GM19455 (cell line): Measurements from ENCODE around the gene LYPD6B.
A peak's percentile ranks its signal among the peaks of the same experiment; 100 is the strongest.

ENCODE experiments used
- ATAC-seq: cut with Tn5 transposase; IDR thresholded peaks from one replicate; pipeline ENCODE4 v1.9.1; 2021; ENCODE audit not compliant: unreplicated experiment

The LYPD6B gene

GRCh38 chr2:149155988-149156387 is 117.5 kb downstream of the LYPD6B start:
- ATAC-seq = no peak

GRCh38 chr2:149156971-149157740 is 118.7 kb downstream of the LYPD6B start:
- no peak for ATAC-seq

GRCh38 chr2:149158957-149159356 is 120.5 kb downstream of the LYPD6B start:
- no peak for ATAC-seq

- no peak for ATAC-seq
Observed at GRCh38 chr2:149160195-149160594, 121.7 kb downstream of the LYPD6B start.

GRCh38 chr2:149160701-149161217 is 122.3 kb downstream of the LYPD6B start:
- ATAC-seq = peak; percentile 95

DNA sequence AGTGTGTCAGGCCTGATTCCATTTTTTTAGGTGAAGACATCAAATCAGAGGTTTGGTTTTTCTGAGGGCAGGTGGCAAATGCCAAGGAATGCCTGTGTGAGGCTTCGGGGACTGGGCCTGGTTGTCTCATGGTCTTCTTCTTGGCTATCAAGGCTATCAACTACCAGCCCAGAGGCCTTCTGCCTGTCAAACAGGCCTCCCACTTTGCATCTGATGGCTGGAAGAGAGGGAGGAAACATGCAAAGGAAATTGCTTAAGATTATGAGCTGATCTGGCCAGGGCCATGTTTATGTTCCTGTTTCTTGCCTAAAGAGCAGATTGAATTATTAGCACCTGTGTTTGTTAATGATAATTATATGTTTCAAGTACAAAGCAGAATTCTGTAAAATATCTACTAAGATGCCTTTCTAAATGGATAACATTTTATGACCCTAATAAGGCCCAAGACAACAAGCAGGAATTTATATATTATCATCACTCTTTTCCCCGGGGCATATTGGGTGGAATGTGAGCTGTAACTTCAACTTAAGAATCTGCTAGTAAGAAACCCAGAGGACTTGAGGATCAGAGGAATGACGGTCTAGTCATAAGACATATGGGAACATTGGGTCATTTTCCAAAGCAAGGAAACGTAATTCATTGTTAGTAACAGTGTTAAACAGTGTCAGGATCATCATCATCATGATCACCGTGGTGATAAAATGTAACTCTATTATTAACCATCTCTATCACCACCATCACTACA is 123.2 kb downstream of the LYPD6B start:
- ATAC-seq = no peak

- no peak for ATAC-seq
Observed at GRCh38 chr2:149164296-149164695, 125.8 kb downstream of the LYPD6B start.

DNA sequence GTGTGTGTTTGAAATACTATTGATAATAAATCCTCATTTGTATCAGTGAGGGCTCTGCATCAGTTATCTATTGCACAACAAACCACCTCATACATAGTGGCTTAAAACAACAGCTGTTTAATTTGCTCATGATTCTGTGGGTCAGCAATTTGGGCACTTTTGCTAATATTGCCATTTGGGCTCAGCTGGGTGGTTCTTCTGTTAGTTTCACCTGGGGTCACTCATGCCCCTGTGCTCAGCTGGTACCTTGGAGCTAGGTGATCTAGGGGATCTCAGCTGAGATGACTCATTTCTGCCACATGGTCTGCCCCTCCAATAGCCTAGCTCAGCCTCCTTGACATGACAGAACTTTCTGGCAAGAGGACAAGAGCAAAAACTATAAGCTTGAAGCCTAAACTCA is 126.3 kb downstream of the LYPD6B start:
- no peak for ATAC-seq

DNA sequence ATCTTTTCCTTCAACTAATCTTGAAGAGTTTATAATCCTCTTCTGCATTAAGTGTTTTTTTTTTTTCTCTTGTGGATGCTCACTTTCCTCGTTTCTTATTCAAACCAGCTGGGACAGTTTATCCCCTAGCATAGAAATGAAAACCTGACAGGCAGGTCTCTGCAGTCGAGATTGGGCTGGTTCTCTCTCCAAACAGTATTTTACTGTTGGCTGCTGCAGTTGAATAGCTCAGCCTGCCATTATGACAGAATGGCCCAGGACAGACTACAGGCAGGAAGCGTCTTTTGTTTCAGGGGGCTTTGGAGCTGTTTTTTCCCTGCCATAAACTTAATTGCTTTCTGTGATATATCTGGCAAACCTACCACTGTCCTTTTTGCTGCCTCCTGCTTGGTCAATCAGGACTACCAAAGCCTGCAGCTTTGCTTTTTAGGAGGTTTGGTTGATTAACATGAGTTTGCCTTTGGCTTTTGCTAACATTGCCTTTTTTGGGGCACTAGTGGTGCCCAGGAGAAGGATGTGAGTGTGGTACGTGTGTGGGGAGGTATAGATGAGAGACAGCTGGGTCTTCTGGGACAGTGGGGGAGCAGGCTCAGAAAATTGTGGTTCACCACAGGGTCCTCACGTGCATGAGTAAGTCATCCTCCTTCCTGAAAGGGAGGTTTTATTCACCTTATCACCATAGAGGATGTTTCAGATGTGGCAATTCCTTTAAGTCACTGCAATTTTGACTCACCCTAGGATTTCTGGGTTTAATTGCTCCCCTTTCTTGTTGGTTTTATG is 128.7 kb downstream of the LYPD6B start:
- ATAC-seq = peak; percentile 74

GRCh38 chr2:149167941-149168340 is 129.4 kb downstream of the LYPD6B start:
- no peak for ATAC-seq

DNA sequence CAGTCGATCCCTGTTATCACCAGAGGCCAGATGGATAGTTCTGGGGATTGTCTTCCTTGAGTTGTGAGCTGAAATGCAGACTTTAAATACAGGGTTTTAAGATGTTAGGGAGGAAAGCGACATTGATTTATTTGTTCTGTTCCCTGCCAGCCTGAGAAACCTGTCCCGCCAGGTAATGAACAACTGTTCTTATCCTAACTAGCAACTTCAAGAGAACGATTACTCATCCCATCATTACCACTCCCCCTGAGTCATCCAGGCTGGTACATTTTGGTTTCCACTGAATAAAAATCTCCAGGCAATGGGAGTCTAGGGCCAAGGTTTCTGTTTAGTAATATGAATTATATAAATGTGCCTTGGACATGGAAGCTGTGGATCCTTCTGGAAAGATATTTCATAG is 131.2 kb downstream of the LYPD6B start:
- no peak for ATAC-seq

DNA sequence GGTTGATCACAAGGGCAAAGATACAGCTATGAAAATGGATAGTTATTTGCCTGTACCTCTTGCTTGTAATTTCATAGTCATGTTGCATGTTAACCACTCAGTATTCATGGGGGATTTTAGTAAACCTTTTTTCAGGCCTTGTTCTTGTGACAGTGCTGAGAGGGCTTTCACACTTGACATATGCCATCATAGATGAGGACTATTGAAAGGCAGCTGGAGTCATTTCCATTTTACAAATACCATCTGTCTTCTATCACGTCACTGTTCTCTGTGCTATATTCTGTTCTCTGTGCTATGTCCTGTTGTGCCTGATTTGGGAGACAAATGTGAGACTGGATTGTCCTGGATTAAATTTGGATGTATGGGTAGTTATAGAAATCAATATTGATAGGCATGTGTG is 131.7 kb downstream of the LYPD6B start:
- ATAC-seq = no peak

DNA sequence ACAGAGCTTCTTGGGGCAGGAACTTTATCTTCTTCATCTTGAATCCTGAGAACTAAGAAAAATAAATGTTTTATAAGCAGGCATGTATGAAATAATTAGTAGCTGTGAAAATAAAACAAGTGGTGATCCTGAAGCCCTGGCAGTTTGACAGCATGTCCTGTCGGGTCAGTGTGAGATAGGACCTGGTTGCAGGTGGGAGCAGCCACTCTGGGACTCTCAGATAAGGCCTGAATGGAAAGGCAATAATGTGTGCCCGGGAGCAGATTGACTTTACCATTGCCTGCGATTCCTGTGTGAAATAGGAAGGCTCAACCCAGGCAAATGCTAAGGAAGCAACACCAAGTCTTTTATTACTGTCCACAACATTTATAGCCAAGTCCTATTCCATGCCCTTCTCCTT is 132.4 kb downstream of the LYPD6B start:
- ATAC-seq = no peak

DNA sequence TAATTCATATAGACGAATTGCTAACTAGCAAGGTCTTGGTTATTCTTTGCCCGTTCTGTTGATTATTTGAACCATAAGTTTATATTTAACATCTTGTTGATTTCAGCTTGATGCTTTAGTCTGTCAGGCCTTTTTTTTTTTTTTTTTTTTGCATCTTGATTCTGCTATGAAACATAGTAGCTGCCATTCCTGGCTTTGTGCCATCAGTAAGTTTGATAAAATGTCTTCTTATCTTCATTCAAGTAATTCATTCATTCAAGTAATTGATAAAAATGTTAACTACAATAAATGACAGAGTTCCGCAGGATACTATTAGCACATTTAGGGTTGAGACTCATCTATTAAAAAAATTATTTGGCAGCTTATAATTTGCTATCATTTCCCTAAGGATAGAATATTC is 134.7 kb downstream of the LYPD6B start:
- ATAC-seq = no peak

- ATAC-seq = no peak
Observed at GRCh38 chr2:149175956-149176355, 137.5 kb downstream of the LYPD6B start.

- ATAC-seq = no peak
Observed at GRCh38 chr2:149178612-149179011, 140.1 kb downstream of the LYPD6B start.

- no peak for ATAC-seq
Observed at GRCh38 chr2:149180226-149180875, 141.9 kb downstream of the LYPD6B start.

- no peak for ATAC-seq
Observed at GRCh38 chr2:149183187-149183586, 144.7 kb downstream of the LYPD6B start.

DNA sequence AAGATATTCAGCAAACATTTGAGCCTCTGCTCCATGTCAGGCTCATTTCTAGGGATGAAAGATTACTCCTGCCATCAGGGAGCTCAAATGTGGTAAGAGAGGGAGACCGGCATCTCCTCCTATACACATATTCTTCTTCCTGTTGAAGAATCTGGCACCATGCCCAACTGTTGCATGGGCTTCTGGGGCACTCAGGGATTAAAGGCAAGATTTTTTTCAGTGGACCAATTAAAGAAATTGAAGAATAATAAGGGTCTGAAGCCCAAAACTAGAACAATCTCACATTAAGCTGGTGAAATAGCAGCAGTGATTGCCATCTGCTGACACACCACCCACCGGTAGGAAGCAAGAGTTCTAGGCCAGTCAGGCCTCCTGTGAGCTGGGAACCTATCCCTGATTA is 146.5 kb downstream of the LYPD6B start:
- ATAC-seq = no peak

- ATAC-seq = no peak
Observed at GRCh38 chr2:149185942-149186490, 147.5 kb downstream of the LYPD6B start.

- no peak for ATAC-seq
Observed at GRCh38 chr2:149187057-149187456, 148.6 kb downstream of the LYPD6B start.
